Fibroblast of the conjunctiva (primary cell): Measurements from ENCODE around the gene CEACAM1.
"Not testable (repeated sequence)": the region's sequence is repeated elsewhere in the genome, so short reads cannot be mapped to it uniquely, and the experiment has no call there.

Source experiments
- DNase-seq: peaks from one replicate; pipeline ENCODE4 v3.0.0-alpha.2; 2010; ENCODE audit warnings: low read depth

CEACAM1 gene

DNA sequence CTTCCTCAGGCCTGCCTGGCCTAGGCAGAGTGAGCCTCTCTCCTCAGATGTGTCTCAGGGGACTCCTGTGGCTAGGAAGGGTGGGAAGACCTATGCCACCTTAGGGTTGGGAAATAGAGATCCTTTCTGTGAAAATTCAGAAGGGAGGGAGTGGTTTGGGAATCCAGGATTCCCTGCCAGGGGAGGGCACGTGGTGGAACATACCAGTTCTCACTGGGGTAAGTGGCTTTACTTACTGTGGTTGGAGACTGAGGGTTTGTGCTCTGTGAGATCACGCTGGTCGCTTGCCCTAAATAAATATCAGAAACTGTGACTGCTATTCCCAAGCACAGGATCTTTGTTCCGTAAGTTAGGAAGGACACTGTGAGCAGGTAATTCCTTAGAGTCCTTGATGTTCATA, 16.9 kb downstream of the CEACAM1 start:
- DNase-seq, result no peak

- no peak for DNase-seq
These were observed 19.3 kb downstream of the CEACAM1 start for GRCh38 chr19:42508892-42509444.

DNA sequence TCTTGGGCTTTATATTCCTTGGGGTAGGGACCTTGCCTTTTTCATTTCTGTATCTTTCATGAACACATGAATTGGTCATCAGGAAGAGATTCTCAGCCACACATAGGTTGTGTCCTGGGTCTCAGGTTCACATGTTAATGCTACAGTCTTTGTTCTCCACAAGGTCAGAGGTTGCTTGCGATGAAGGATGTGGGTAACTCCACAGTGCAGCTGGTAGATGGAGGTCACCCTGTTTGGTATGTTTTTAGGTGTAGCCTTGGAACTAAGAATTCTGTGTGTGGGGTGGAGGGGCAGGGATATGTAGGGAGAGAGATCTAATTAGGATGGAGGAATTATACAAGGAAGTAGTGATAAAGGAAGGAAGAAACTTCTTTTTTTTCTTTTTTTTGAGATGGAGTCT, 23.2 kb downstream of the CEACAM1 start:
- DNase-seq, result no peak

- no peak for DNase-seq
These were observed 26.5 kb downstream of the CEACAM1 start for GRCh38 chr19:42501733-42502132.

GRCh38 chr19:42501243-42501642, 27.0 kb downstream of the CEACAM1 start:
- DNase-seq, result not testable (repeated sequence)

DNA sequence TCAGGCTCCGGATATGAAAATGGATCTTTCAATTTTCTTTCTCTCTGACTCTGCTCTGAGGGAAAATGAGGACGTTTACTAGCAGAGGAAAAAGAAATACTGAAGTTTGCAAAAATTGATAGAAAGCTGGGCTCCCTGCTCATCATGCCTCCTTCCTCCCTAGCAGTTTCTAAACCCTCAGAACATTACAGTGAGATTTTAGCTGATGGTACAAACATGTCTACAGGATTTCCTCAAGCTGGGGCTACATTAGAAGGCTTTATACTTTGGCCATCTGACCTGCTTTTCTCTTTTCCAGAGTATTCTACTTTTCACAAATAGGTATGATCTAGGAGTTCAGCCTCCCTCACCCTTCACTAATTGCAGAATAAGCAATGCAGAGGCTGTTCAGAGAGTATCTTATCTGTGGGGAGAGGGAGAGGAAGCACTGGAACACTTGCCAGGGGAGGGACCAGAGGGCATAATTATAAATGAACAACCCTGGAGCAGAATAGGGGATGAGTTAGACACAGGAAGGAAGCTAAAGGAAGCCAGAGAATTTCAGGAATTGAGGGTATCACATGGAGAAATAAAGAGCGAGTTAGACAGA, 30.0 kb downstream of the CEACAM1 start:
- no peak for DNase-seq

GRCh38 chr19:42497492-42498168, 30.7 kb downstream of the CEACAM1 start:
- DNase-seq, result no peak

GRCh38 chr19:42496460-42497133, 31.7 kb downstream of the CEACAM1 start:
- no peak for DNase-seq

DNA sequence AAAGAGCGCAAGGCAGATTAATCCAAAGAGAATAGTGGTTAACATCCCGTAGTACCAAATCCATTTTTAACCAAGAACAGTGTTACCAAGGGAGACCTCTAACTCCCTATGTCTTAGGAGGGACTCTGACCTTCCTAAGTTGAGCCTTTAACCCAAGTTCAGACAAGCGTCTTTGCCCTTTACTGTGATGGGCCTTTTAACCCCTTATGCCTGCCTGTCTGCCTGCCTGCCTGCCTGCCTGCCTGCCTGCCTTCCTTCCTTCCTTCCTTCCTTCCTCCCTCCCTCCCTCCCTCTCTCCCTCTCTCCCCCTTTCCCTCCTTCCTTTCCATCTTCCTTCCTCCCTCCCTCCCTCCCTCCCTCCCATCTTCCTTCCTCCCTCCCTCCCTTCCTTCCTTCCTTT, 32.6 kb downstream of the CEACAM1 start:
- DNase-seq, result no peak

- DNase-seq, result peak; percentile 22
These were observed 34.0 kb downstream of the CEACAM1 start for GRCh38 chr19:42494321-42494720.

DNA sequence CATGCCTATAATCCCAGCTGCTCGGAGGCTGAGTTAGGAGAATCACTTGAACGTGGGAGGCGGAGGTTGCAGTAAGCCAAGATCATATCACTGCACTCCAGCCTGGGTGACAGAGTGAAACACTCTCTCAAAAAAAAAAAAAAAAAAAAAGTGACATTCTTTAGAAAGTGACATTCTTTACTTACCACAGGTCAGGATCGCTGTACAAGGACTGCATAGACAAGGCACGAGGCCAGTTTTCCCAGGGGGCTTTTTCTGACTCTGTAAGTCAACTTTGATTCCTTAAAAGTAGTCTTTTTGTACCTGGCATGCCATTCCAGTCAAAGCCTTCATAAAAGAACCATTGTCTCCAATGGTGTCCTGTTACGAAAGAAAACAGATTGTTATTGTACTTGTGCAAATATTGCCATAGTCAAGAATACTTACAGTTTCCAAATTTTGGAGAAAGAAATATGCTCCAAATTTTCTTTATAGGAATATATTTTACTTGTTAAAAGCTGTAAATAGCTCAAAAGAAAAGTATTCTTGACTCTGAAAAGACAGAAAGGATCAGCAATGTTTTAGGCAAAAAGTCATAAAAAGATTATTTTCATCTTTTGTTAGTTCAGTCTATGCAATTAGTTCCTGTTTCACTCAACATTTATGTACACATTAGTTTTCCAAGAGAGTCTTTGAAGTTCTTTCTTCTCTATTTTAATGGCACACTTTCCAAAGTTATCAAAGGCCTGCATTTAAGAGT, 39.3 kb downstream of the CEACAM1 start:
- no peak for DNase-seq

GRCh38 chr19:42487798-42488178, 40.5 kb downstream of the CEACAM1 start:
- no peak for DNase-seq

DNA sequence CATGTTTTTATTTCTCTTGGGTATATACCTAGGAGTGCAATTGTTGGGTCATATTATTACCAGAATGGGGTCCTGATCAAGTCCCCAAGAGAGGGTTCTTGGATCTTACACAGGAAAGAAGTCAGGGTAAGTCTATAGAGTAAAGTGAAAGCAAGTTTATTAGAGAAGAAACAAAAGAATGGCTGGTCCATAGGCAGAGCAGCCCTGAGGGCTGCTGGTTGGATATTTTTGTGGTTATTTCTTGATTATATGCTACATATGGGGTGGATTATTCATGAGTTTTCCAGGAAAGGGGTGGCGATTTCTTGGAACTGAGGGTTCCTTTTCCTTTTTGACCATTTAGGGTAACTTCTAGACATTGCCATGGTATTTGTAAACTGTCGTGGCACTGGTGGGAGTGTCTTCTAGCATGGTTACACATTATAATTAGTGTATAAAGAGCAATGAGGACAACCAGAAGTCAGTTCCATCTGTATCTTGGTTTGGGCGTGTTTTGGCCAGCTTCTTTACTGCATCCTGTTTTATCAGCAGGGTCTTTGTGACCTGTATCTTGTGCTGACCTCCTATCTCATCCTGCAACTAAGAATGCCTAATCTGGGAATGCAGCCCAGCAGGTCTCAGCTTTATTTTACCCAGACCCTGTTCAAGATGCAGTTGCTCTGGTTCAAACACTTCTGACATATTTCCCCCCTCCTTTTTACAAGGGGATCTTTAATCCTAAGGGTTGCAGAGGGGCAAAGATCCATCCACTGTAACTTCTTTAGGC, 41.1 kb downstream of the CEACAM1 start:
- DNase-seq, result no peak

- not testable (repeated sequence) for DNase-seq
These were observed 43.2 kb downstream of the CEACAM1 start for GRCh38 chr19:42485036-42485435.

DNA sequence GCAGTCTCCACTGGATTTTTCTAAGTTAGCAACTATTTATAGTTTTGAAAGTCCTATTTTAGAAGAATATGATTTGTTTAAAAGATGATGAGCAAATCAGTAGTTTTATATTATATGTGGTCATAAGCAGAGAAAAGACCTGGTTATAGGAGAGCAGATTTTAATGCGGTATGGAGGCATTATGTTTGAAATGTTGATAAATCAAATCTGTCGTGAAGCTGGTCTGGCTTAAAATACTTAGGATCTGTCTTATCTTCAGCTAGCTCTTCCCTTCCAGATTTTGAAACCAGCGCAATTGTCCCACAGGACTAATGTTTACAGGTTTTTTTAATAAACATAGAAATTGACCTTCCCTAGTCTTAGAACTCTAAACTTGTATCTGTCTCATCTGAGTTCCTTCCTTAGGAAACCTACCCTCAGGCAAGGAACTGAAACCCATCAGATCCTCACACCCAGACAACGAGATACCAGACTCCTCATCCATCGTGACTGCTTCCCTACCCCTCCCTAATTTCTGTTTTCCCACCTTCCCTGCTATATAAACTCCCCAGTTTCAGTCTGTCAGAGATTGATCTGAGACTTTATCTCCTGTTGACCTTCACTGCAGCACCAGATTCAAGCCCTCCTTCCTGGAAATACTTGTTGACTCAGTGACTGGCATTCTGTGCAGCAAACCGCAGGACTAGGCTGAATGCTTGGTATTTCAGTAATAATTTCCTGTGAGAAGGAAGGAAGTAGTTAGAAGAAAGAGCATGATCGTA, 47.8 kb downstream of the CEACAM1 start:
- DNase-seq, result no peak

GRCh38 chr19:42479736-42480135, 48.5 kb downstream of the CEACAM1 start:
- no peak for DNase-seq

DNA sequence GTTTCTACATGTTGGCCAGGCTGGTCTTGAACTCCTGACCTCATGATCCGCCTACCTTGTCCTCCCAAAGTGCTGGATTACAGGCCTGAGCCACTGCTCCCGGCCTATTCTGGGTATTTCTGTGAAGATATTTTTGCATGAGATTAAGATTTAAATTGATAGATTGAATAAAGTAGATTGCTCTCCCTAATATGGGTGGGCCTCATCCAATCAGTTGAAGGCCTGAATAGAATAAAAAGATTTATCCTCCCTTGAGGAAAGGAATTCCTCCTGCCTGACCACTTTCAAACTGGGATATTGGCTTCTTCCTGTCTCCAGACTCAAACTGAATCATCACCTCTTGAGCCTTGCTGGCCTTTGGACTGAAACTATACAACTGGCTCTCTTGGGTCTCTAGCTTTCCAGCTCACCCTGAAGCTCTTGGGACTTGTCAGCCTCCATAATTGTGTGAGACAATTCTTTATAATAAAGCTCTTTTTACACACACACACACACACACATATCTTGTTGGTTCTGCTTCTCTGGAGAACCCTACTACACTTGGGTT, 49.4 kb downstream of the CEACAM1 start:
- no peak for DNase-seq

DNA sequence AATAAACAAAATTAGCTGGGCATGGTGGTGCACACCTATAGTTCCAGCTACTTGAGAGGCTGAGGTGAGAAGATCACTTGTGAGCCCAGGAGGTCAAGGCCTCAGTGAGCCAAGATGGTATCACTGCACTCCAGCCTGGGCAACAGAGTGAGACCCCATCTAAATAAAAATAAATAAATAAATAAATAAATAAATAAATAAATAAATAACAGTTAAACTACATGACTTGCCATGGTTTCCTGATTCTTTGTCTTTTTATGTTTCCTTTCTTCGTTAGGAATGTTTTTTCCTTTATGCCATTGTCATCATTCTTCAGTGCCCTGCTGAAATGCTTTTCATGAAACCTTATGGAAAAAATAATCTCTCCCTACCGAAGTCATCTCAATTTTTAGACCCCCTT, 50.3 kb downstream of the CEACAM1 start:
- no peak for DNase-seq

GRCh38 chr19:42477117-42477516, 51.2 kb downstream of the CEACAM1 start:
- no peak for DNase-seq

- no peak for DNase-seq
These were observed 52.9 kb downstream of the CEACAM1 start for GRCh38 chr19:42475366-42475765.

- no peak for DNase-seq
These were observed 53.5 kb downstream of the CEACAM1 start for GRCh38 chr19:42474743-42475142.
